ENCODE data around the gene NRP1. TPM values are rescaled to one million over a fixed set of nuclear protein-coding genes. Genes with fewer than 3 reads are reported as not detected.

NRP1 gene
- total and polyA plus RNA-seq, 10 donors = 4.8 to 202 (median 138) TPM

DNA sequence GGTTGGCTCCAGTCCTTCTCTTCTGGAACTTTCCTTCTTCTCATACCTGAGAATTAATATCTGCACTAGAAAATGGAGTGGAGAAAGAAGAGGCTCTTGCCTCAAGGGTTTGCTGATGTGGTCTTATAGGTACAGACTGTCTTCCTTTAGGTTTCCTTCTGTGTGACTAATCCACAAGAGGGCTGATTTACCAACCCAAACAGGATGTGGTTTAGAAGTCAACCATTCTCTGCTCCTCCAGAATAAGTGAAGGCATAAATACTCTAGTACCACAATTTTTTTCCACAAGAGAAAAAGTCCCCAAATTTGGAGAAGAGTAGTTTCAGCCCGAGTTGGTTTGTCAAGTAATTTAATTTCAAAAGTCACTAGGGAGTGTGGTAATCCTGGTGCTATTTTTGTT is 85.8 kb downstream of the NRP1 start:
- H3K27me3 ChIP-seq (replicated peaks in 1 of 7) = no peaks in the 10 kb centered on the region
- H3K9me3 ChIP-seq = peaks cover 0 to 7% (median 0%) of the 10 kb centered on the region in 8 donors
- H3K4me3 ChIP-seq = no peak overlapping the region
- H3K36me3 ChIP-seq = peaks cover 0 to 55% (median 8%) of the 10 kb centered on the region in 6 donors
- H3K27ac ChIP-seq = peak overlapping the region in 6 of 8 donors; percentile 44 to 72 (median 64)
- no peak for DNase-seq
- TF ChIP-seq POLR2AphosphoS5 (IDR thresholded peaks at IDR 0.05) (no peak), POLR2A (IDR thresholded peaks at IDR 0.05) (no peak)
- TF ChIP-seq, protein P1, sequence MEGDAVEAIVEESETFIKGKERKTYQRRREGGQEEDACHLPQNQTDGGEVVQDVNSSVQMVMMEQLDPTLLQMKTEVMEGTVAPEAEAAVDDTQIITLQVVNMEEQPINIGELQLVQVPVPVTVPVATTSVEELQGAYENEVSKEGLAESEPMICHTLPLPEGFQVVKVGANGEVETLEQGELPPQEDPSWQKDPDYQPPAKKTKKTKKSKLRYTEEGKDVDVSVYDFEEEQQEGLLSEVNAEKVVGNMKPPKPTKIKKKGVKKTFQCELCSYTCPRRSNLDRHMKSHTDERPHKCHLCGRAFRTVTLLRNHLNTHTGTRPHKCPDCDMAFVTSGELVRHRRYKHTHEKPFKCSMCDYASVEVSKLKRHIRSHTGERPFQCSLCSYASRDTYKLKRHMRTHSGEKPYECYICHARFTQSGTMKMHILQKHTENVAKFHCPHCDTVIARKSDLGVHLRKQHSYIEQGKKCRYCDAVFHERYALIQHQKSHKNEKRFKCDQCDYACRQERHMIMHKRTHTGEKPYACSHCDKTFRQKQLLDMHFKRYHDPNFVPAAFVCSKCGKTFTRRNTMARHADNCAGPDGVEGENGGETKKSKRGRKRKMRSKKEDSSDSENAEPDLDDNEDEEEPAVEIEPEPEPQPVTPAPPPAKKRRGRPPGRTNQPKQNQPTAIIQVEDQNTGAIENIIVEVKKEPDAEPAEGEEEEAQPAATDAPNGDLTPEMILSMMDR (IDR thresholded peaks at IDR 0.05 in 8 of 11, conservative IDR thresholded peaks at IDR 0.05 in 3 of 11) = no peak
- peaks cover 4 to 44% (median 31%) of the 10 kb centered on the region in 6 donors for H3K4me1 ChIP-seq
- WGBS, 5 donors = 5 to 26% (median 17%) methylated on average over 1 of the region's 1 CpG
- intact Hi-C loops (cut with DNase I; ENCODE audit: low total_unique reads) = no loop called here

DNA sequence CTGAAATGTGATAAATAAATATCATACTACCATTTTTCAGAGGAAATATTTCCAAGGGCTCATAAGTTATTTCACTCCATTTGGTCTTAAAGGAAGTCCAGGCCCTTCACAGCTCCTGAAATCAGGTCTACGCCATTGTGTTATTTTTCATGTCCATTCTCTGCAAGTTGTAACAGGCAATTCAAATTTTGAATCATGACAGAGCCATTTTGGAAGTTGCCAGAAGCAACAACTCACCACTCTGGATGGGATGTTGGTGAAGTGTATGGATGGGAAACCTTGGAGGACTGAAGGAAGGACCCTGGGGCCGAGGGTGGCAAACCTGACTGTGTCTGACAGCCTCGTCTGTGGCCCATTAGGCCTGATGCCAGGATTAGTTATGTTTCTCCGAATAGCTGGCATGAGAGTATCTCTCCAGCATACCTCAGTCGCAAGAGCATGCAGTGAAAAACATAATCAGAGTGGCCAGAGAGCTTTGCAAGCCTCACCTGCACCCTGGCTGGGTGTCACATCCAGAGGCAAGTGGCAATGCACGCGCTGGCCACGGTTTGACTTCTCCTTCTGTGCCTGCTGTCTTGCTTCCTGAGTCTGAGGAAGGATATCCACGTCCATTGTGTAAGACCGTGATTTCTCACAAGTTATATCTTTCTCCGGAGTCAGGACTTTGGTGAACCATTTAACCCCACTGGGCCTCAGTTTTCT is 87.1 kb downstream of the NRP1 start:
- Histone ChIP-seq H3K27ac (peak overlapping the region in 3 of 8 donors; percentile 68 to 72 (median 71)), H3K4me1 (peaks cover 4 to 44% (median 31%) of the 10 kb centered on the region in 6 donors), H3K27me3 (replicated peaks in 1 of 7) (no peaks in the 10 kb centered on the region), H3K9me3 (peaks cover 0 to 7% (median 0%) of the 10 kb centered on the region in 8 donors), H3K36me3 (peaks cover 0 to 43% (median 5%) of the 10 kb centered on the region in 6 donors), H3K4me3 (no peak overlapping the region)
- intact Hi-C loops (cut with DNase I; ENCODE audit: low total_unique reads) = no loop called here
- WGBS, 5 donors = 63 to 83% (median 67%) methylated on average over 10 to 11 of the region's 11 CpGs
- DNase-seq = no peak
- TF ChIP-seq POLR2A (IDR thresholded peaks at IDR 0.05) (no peak), POLR2AphosphoS5 (IDR thresholded peaks at IDR 0.05) (peak in 1 of 3 donors; percentile 13)

DNA sequence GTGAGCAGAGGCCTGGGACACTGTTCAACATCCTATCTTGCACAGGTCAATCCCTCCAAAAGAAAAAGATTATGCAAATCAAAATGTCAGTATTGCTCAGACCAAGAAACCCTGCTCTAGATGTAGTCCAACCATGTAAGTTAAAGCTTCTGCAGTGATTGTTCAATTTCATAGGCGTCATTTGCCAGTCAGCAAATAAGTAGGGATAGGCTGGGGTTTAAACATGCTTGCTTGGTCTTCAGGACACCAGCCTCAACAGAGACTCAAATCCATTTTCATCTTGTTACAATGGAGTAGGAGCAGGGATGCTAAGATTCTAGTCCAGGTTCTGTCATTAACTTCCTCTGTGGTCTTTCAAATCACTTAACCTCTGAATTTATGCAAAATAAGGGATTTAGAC is 89.1 kb downstream of the NRP1 start:
- peaks cover 4 to 45% (median 30%) of the 10 kb centered on the region in 6 donors for H3K4me1 ChIP-seq
- no peak overlapping the region for H3K4me3 ChIP-seq
- no peak for DNase-seq
- H3K9me3 ChIP-seq = no peaks in the 10 kb centered on the region
- H3K27ac ChIP-seq = no peak overlapping the region
- intact Hi-C loops (cut with DNase I; ENCODE audit: low total_unique reads) = no loop called here
- TF ChIP-seq POLR2A (IDR thresholded peaks at IDR 0.05) (no peak), POLR2AphosphoS5 (IDR thresholded peaks at IDR 0.05) (no peak)
- TF ChIP-seq, protein P1 (IDR thresholded peaks at IDR 0.05 in 8 of 11, conservative IDR thresholded peaks at IDR 0.05 in 3 of 11) = no peak
- WGBS, 5 donors = 84 to 95% (median 88%) methylated on average over 1 of the region's 1 CpG
- no peaks in the 10 kb centered on the region for H3K27me3 ChIP-seq (replicated peaks in 1 of 7)
- H3K36me3 ChIP-seq = peaks cover 0 to 22% (median 0%) of the 10 kb centered on the region in 6 donors

DNA sequence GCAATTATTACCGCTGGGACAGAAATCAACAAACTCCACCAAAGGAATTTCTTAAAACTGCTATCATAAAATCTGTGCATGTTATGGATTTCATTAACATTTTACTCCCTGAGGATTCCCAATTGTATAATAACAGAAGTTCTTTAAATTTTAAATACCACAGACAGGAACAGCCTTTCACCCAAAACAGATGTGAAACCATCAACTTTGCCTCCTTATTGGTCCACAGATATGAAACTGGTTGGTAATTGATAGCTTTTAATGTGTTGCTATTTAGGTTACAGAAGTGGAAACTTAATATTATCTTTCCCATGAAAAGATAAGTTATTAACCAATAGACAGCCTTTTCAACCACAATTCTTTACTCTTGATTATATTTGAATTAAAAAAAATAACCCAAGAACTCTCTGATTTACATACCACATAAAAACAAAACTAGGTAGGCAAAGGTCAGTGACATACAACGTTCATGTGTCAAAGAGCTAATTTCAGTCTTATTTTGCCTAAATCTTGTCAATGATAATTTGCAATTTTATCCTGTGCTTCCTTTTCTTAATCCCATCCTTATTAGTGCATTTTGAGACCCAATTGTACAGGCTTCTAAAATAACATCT is 90.0 kb downstream of the NRP1 start:
- no peak for TF ChIP-seq POLR2A (IDR thresholded peaks at IDR 0.05)
- TF ChIP-seq POLR2AphosphoS5 (IDR thresholded peaks at IDR 0.05) = no peak
- TF ChIP-seq, protein P1 (IDR thresholded peaks at IDR 0.05 in 8 of 11, conservative IDR thresholded peaks at IDR 0.05 in 3 of 11) = no peak
- Histone ChIP-seq H3K4me1 (peaks cover 0 to 36% (median 22%) of the 10 kb centered on the region in 6 donors), H3K27ac (no peak overlapping the region), H3K27me3 (replicated peaks in 1 of 7) (no peaks in the 10 kb centered on the region), H3K9me3 (no peaks in the 10 kb centered on the region), H3K4me3 (no peak overlapping the region), H3K36me3 (peaks cover 0 to 21% (median 0%) of the 10 kb centered on the region in 6 donors)
- no peak for DNase-seq
- intact Hi-C loops (cut with DNase I; ENCODE audit: low total_unique reads) = no loop called here
- 60 to 70% (median 68%) methylated on average over 2 of the region's 2 CpGs for WGBS, 5 donors

All from spleen (tissue), 11 donors.